Myometrial cell (primary cell): ENCODE results near the gene C12orf54. TPM values are rescaled to one million over a fixed set of nuclear protein-coding genes. Genes with fewer than 3 reads are reported as not detected.

Experiments used
- total RNA-seq: library from RNA; depleted of rRNA; stranded (reverse); fragments of >200 nt; gene quantifications from 2 replicates; pipeline ENCODE4 v1.2.3, GENCODE V29; 2015

C12orf54 gene
- total RNA-seq = not detected in 2 replicates

DNA sequence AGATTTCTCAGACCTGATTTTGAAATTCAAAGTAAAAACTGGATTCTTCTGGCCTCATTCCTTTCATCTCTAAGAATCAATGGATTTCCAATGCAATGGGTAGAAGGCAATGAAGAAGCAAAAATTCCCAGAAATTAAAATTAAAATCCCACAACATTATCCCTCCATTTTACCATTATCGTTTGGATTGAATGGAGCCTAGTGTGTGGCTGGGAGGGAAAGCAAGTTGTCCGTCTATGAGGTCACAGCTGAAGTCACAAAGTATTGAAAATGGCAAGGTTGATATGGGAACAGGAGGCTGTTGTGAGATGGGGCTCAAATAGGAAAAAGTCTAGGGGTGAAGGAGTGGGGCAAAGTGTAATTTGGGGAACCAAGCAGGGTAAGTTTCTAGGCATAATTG lies at the start of gene C12orf54:
TSS of gene C12orf54 (plus strand) at position 301 of the 400 bp plus-strand sequence. CDS start 799 bp downstream, outside the sequence.

DNA sequence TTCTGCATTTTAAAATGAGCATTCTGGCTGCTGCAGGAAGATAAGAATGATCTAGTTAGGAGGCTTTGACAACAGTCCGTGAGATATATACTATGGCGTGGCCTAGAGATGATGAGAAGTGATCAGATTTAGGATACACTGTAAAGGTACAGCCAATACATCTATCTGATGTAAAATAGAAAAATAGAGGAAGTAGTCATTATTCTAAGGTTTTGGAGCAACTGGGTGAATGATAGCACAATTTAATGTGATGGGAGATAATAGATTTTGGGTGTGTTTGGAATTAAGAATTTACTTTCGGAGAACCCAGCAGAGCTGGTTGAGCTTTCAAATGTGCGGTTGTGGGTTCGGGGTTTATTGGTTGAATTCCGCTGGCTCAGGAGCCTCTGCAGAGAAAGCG lies 10.0 kb upstream of the C12orf54 start, which contains the start of gene ANP32D:
TSS of gene ANP32D (plus strand) at position 301 of the 400 bp plus-strand sequence. CDS start 106 bp downstream, outside the sequence.

DNA sequence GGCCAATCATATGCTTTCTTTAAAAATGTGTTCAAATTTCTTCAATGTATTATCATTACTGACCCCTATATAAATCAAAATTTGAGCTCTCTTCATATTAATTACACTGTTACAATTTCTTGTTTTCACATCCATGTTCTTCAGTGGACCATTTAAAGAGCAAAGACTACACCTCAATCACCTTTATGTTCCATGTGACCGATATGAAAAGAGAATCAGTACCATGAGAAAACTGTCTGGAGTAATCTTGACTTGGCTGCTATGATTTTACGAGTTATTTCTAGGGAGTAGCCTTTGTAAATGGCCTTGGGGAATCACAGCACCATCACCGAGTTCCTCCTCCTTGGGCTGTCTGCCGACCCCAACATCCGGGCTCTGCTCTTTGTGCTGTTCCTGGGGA lies 43.0 kb downstream of the C12orf54 start, which contains the start of gene OR8S1:
TSS of gene OR8S1 (plus strand) at position 301 of the 400 bp plus-strand sequence. CDS start at position 301, 0 bp downstream.

Other genes with a start within 250 kb of the C12orf54 start
- 6.6 and 13.8 TPM in 2 replicates for gene ZNF641, start 131.6 kb upstream of the C12orf54 start, total RNA-seq
- not detected in 2 replicates for gene ANP32D, start 9.9 kb upstream of the C12orf54 start, total RNA-seq
- gene OR8S1, start 43.1 kb downstream of the C12orf54 start, total RNA-seq = not detected in 2 replicates
- not detected in 2 replicates for gene LALBA, start 87.5 kb downstream of the C12orf54 start, total RNA-seq
- 40.1 and 57.9 TPM in 2 replicates for gene KANSL2, start 199.7 kb downstream of the C12orf54 start, total RNA-seq
- 16.1 and 17.4 TPM in 2 replicates for gene CCNT1, start 234.2 kb downstream of the C12orf54 start, total RNA-seq